ENCODE measurements around the gene PDCD2.

PDCD2 gene

GRCh38 chr6:170561555-170561954, 22.9 kb downstream of the PDCD2 start:
- in situ Hi-C loops (cut with MboI; ENCODE audit: low sequenced_read_pairs, unreplicated experiment), result no loop called here
- no peak for DNase-seq (ENCODE audit: low spot score)
- TF ChIP-seq CTCF (IDR thresholded peaks at IDR 0.05; ENCODE audit: borderline replicate concordance, control extremely low read depth, extremely low read depth, insufficient read depth, missing control alignments), result no peak

DNA sequence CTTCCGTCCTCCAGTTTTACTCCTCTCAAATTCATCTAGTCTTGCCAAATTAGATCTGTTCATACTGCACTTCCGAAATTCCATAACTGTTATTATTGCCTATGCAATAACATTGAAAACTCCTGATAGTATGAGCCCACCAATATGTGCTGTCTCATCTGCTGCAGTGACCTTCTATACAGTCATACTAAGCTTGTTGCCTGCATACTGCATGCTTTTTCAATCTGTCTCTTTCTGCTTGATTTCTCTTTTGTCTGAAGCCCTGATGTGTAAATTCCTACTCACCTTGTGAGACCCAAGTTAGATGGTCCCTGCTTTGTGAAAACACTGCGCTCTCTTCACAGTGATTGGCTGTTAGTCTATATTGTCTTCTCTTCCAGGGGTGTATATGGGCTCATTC, 29.1 kb downstream of the PDCD2 start:
- DNase-seq (ENCODE audit: low spot score), result no peak
- TF ChIP-seq CTCF (IDR thresholded peaks at IDR 0.05; ENCODE audit: borderline replicate concordance, control extremely low read depth, extremely low read depth, insufficient read depth, missing control alignments), result no peak
- in situ Hi-C loops (cut with MboI; ENCODE audit: low sequenced_read_pairs, unreplicated experiment), result no loop called here

- in situ Hi-C loops (cut with MboI; ENCODE audit: low sequenced_read_pairs, unreplicated experiment), result no loop called here
- TF ChIP-seq CTCF (IDR thresholded peaks at IDR 0.05; ENCODE audit: borderline replicate concordance, control extremely low read depth, extremely low read depth, insufficient read depth, missing control alignments), result no peak
- DNase-seq (ENCODE audit: low spot score), result no peak
Observed at GRCh38 chr6:170554796-170555137, 29.7 kb downstream of the PDCD2 start.

GRCh38 chr6:170554013-170554795, 30.2 kb downstream of the PDCD2 start, which contains the start of gene TBP:
TSS of gene TBP (plus strand) at chr6:170554369. CDS start at chr6:170557030, 2,661 bp downstream.
- peak; percentile 95 for DNase-seq (ENCODE audit: low spot score)
- in situ Hi-C loops (cut with MboI; ENCODE audit: low sequenced_read_pairs, unreplicated experiment), result no loop called here
- TF ChIP-seq CTCF (IDR thresholded peaks at IDR 0.05; ENCODE audit: borderline replicate concordance, control extremely low read depth, extremely low read depth, insufficient read depth, missing control alignments), result no peak

- DNase-seq (ENCODE audit: low spot score), result peak; percentile 47
- in situ Hi-C loops (cut with MboI; ENCODE audit: low sequenced_read_pairs, unreplicated experiment), result no loop called here
- TF ChIP-seq CTCF (IDR thresholded peaks at IDR 0.05; ENCODE audit: borderline replicate concordance, control extremely low read depth, extremely low read depth, insufficient read depth, missing control alignments), result no peak
Observed at GRCh38 chr6:170553534-170554012, 30.9 kb downstream of the PDCD2 start.

- DNase-seq (ENCODE audit: low spot score), result peak; percentile 81
- no peak for TF ChIP-seq CTCF (IDR thresholded peaks at IDR 0.05; ENCODE audit: borderline replicate concordance, control extremely low read depth, extremely low read depth, insufficient read depth, missing control alignments)
- in situ Hi-C loops (cut with MboI; ENCODE audit: low sequenced_read_pairs, unreplicated experiment), result no loop called here
Observed at GRCh38 chr6:170552765-170553533, 31.5 kb downstream of the PDCD2 start, which contains the start of gene PSMB1. TSS of gene PSMB1 (minus strand) at chr6:170553307. CDS start at chr6:170553242, 65 bp downstream.

Measured in GM13976 (cell line).